Cardiac fibroblast (primary cell): Measurements from ENCODE around the gene OSBPL9.
A peak's percentile ranks its signal among the peaks of the same experiment; 100 is the strongest.

Experiments used
- DNase-seq, 2 donors: peaks; one replicate each; pipeline versions ENCODE4 v3.0.0 to v3.0.0-alpha.2; 2010; ENCODE audit warnings: low read depth in 2 of 2
- H3K4me3 ChIP-seq, 2 donors: replicated peaks in 1 of 2; 1 replicate in 1 of 2; 2 replicates in 1 of 2; pipeline ENCODE4 v1.5.1; 2011; ENCODE audit warnings: low read depth in 2 of 2, low read length in 2 of 2, mild to moderate bottlenecking in 2 of 2, moderate library complexity in 1 of 2
- TF ChIP-seq, protein P1 (sequence below): IDR thresholded peaks from one replicate; pipeline ENCODE4 v1.5.1; 2011; ENCODE audit warnings: low read depth, mild to moderate bottlenecking, low read length, inconsistent platforms

Gene OSBPL9

DNA sequence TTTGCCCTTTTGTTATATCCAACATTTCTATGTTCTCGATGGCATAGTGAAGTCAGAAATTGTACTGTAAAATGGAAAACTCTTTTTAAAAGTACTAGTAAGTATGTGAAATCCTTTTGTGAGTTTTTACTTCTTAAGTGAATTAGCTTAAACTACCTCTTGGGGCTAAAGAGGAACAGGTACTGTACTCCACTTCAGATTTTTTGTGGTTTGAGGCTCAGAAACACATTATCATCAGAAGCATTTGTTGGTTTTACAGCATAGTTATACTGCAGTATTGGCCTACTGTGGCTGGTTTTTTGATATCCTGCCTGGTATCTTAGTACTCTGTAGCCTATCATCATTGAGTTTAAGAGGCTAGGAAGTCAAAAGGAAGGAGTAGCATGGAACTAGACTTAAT, 144.5 kb downstream of the OSBPL9 start:
- no peak for DNase-seq
- TF ChIP-seq, protein P1, sequence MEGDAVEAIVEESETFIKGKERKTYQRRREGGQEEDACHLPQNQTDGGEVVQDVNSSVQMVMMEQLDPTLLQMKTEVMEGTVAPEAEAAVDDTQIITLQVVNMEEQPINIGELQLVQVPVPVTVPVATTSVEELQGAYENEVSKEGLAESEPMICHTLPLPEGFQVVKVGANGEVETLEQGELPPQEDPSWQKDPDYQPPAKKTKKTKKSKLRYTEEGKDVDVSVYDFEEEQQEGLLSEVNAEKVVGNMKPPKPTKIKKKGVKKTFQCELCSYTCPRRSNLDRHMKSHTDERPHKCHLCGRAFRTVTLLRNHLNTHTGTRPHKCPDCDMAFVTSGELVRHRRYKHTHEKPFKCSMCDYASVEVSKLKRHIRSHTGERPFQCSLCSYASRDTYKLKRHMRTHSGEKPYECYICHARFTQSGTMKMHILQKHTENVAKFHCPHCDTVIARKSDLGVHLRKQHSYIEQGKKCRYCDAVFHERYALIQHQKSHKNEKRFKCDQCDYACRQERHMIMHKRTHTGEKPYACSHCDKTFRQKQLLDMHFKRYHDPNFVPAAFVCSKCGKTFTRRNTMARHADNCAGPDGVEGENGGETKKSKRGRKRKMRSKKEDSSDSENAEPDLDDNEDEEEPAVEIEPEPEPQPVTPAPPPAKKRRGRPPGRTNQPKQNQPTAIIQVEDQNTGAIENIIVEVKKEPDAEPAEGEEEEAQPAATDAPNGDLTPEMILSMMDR, result no peak
- no peak overlapping the region for H3K4me3 ChIP-seq

DNA sequence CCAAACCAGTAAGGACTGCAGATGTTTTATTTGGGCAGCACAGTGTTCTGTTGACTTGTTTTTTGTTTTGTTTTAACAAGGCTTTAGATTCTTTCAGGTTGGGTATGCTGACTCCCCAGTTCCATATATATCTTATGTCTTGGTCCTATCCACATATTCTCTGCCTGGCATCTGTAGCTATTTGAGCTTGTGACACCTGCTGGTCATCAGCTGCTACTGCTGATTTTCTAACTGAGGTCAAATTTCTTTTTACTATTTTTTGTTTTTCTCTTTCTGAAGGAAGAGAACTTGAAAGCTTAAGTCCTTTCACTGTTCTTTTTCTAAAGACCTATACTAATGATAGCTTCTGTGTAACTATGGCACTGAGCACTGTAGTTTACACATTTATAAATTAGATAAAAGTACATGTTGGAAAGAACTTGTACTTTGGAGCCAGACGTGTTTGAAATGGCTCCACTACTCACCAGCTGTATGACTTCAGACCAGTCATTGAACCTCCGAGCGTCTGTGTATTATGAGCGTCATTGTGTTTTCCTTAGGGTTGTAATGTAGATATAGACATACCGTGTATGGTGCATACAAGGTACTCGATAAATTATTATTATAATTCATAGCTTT, 152.2 kb downstream of the OSBPL9 start:
- TF ChIP-seq, protein P1, result peak; percentile 79
- no peak overlapping the region for H3K4me3 ChIP-seq
- peak; percentile 86 for DNase-seq

DNA sequence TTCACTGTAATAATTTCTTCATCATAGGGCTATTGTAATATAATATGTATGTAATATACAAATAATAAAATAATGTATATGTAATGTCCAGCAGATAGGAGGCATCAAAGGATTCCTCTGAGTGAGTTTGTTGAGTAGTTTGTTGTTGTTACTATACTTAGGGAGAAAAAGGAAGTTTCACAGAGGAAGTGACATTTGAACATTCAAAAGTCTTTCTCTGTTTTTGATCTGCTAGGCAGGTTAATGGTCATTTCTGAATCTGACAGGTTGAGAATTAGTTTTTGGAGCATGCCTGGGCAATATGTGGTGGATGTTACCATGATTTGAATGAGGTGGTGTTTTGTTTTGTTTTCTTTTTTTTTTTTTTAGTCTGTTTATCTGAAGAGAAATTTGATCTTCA, 159.5 kb downstream of the OSBPL9 start:
- no peak overlapping the region for H3K4me3 ChIP-seq
- TF ChIP-seq, protein P1, result no peak
- no peak for DNase-seq

DNA sequence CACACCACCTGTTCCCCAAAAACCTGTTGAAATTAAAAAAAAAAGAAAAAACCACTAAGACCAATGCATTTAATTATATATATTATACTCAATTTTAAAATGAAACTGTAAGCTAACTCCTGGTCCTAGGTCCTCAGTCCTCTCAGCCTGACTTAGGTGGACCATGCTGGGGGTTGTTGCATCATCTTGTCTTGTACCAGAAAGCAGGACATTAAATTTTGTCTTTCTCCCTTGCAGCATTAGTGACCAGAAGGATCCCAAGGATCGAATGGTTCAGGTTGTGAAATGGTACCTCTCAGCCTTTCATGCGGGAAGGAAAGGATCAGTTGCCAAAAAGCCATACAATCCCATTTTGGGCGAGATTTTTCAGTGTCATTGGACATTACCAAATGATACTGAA, 164.0 kb downstream of the OSBPL9 start:
- no peak for DNase-seq
- H3K4me3 ChIP-seq, result no peak overlapping the region
- TF ChIP-seq, protein P1, result no peak

DNA sequence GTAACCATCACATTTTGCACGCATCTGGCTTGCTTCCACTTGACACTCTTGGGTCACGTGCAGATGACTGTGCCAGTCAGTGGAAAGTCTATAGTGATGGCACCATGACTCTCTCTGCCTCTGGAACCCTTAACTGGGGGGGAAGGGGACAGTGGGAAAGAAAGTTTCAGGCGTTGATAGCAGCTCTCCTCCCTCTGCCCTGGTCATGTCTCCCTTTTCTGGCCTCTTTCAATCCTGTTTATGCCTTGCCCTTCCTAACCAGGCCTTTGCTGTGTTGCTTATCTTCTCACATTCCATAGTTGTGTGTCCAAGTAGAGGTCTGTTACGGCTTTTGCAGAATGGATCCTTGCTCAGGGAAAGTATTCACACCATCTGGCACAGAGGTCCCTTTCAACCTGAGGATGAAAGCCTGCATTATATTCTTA, 168.1 kb downstream of the OSBPL9 start:
- DNase-seq, result peak; percentile 14 to 78
- TF ChIP-seq, protein P1, result no peak
- H3K4me3 ChIP-seq, result no peak overlapping the region

DNA sequence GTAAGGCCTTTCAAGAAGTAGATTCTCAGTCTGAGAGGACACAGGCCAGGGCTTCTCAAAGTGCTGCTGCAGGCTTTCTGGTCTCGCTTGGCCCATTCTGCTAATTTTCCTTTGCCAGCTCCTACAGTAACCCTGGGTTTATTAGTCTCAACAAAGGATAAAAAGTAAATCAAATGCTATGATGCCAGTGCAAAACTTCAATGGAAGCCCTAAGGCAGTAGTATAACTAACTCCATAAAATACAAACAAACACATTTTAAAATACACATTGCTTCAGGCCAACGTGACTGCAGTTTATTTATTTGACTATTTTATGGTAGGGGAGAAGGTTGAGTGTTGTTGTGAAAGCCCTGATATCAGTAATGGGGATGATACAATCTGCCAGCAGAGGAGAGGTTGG, 172.0 kb downstream of the OSBPL9 start:
- no peak for DNase-seq
- H3K4me3 ChIP-seq, result no peak overlapping the region
- TF ChIP-seq, protein P1, result no peak

DNA sequence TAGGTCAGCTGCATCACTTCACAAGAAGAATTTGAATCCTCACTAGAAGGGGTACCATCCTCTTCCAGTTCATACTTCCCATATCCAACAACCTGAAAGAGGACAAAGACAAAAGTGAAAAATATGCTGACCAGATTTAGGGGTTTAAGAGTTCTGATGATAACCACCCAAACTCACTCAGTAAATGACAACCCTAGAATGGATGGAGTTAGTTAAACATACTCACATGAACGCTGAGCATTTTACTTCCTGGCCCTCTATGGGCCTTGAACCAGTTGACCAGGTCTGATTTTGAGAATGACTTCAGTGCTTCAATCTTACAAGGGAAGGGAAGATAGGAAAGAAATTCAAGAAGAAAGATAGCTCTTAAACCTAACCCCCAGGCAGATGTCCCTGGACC, 172.4 kb downstream of the OSBPL9 start:
- TF ChIP-seq, protein P1, result no peak
- no peak overlapping the region for H3K4me3 ChIP-seq
- no peak for DNase-seq
